ENCODE measurements around the gene FOXN1.

Gene FOXN1

GRCh38 chr17:28480278-28480677 is 25.9 kb upstream of the FOXN1 start:
- Histone ChIP-seq H3K9me2 (replicated peaks; ENCODE audit: low read depth, low read length) (no peaks in the 10 kb centered on the region), H2AFZ (ENCODE audit: low read length) (no peak overlapping the region), H3K4me2 (ENCODE audit: low read depth, low read length, poor library complexity, severe bottlenecking) (no peak overlapping the region), H3K36me3 (ENCODE audit: insufficient read depth, low read length) (no peaks in the 10 kb centered on the region), H3K9me3 (ENCODE audit: insufficient read depth, low read depth, low read length) (no peaks in the 10 kb centered on the region), H3K79me2 (ENCODE audit: insufficient read depth, low read length) (no peaks in the 10 kb centered on the region), H3F3A (ENCODE audit: low read depth) (no peaks in the 10 kb centered on the region), H3K4me1 (ENCODE audit: insufficient read depth, low read length, poor library complexity, severe bottlenecking) (no peaks in the 10 kb centered on the region), H3K27me3 (ENCODE audit: insufficient read depth, low read length, poor library complexity, severe bottlenecking) (no peaks in the 10 kb centered on the region), H4K20me1 (ENCODE audit: insufficient read depth, low read length, poor library complexity, severe bottlenecking) (no peaks in the 10 kb centered on the region), H3K4me3 (ENCODE audit: low read length, poor library complexity, severe bottlenecking) (no peak overlapping the region), H3K9ac (ENCODE audit: low read depth, low read length, poor library complexity, severe bottlenecking) (no peak overlapping the region)
- TF ChIP-seq, protein P1, sequence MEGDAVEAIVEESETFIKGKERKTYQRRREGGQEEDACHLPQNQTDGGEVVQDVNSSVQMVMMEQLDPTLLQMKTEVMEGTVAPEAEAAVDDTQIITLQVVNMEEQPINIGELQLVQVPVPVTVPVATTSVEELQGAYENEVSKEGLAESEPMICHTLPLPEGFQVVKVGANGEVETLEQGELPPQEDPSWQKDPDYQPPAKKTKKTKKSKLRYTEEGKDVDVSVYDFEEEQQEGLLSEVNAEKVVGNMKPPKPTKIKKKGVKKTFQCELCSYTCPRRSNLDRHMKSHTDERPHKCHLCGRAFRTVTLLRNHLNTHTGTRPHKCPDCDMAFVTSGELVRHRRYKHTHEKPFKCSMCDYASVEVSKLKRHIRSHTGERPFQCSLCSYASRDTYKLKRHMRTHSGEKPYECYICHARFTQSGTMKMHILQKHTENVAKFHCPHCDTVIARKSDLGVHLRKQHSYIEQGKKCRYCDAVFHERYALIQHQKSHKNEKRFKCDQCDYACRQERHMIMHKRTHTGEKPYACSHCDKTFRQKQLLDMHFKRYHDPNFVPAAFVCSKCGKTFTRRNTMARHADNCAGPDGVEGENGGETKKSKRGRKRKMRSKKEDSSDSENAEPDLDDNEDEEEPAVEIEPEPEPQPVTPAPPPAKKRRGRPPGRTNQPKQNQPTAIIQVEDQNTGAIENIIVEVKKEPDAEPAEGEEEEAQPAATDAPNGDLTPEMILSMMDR (conservative IDR thresholded peaks at IDR 0.05; ENCODE audit: low read length), result no peak
- no peak for TF ChIP-seq EZH2phosphoT487 (IDR thresholded peaks at IDR 0.05; ENCODE audit: borderline replicate concordance)

- Histone ChIP-seq H3K4me1 (ENCODE audit: insufficient read depth, low read length, poor library complexity, severe bottlenecking) (no peaks in the 10 kb centered on the region), H3K9me2 (replicated peaks; ENCODE audit: low read depth, low read length) (no peaks in the 10 kb centered on the region), H4K20me1 (ENCODE audit: insufficient read depth, low read length, poor library complexity, severe bottlenecking) (no peaks in the 10 kb centered on the region), H3K9ac (ENCODE audit: low read depth, low read length, poor library complexity, severe bottlenecking) (no peak overlapping the region), H3K4me2 (ENCODE audit: low read depth, low read length, poor library complexity, severe bottlenecking) (no peak overlapping the region), H3F3A (ENCODE audit: low read depth) (no peaks in the 10 kb centered on the region), H3K9me3 (ENCODE audit: insufficient read depth, low read depth, low read length) (no peaks in the 10 kb centered on the region), H3K4me3 (ENCODE audit: low read length, poor library complexity, severe bottlenecking) (no peak overlapping the region), H3K36me3 (ENCODE audit: insufficient read depth, low read length) (no peaks in the 10 kb centered on the region), H2AFZ (ENCODE audit: low read length) (no peak overlapping the region), H3K27me3 (ENCODE audit: insufficient read depth, low read length, poor library complexity, severe bottlenecking) (no peaks in the 10 kb centered on the region), H3K79me2 (ENCODE audit: insufficient read depth, low read length) (no peaks in the 10 kb centered on the region)
- no peak for TF ChIP-seq EZH2phosphoT487 (IDR thresholded peaks at IDR 0.05; ENCODE audit: borderline replicate concordance)
- TF ChIP-seq, protein P1 (conservative IDR thresholded peaks at IDR 0.05; ENCODE audit: low read length), result no peak
Measured at GRCh38 chr17:28480799-28481571, 25.2 kb upstream of the FOXN1 start.

- no peaks in the 10 kb centered on the region for H3K27me3 ChIP-seq (ENCODE audit: insufficient read depth, low read length, poor library complexity, severe bottlenecking)
- no peak overlapping the region for H3K4me2 ChIP-seq (ENCODE audit: low read depth, low read length, poor library complexity, severe bottlenecking)
- no peaks in the 10 kb centered on the region for H3F3A ChIP-seq (ENCODE audit: low read depth)
- H3K36me3 ChIP-seq (ENCODE audit: insufficient read depth, low read length), result no peaks in the 10 kb centered on the region
- H3K4me1 ChIP-seq (ENCODE audit: insufficient read depth, low read length, poor library complexity, severe bottlenecking), result no peaks in the 10 kb centered on the region
- no peak overlapping the region for H3K4me3 ChIP-seq (ENCODE audit: low read length, poor library complexity, severe bottlenecking)
- H4K20me1 ChIP-seq (ENCODE audit: insufficient read depth, low read length, poor library complexity, severe bottlenecking), result no peaks in the 10 kb centered on the region
- no peaks in the 10 kb centered on the region for H3K9me3 ChIP-seq (ENCODE audit: insufficient read depth, low read depth, low read length)
- TF ChIP-seq, protein P1 (conservative IDR thresholded peaks at IDR 0.05; ENCODE audit: low read length), result no peak
- no peak for TF ChIP-seq EZH2phosphoT487 (IDR thresholded peaks at IDR 0.05; ENCODE audit: borderline replicate concordance)
- no peak overlapping the region for H2AFZ ChIP-seq (ENCODE audit: low read length)
- no peak overlapping the region for H3K9ac ChIP-seq (ENCODE audit: low read depth, low read length, poor library complexity, severe bottlenecking)
- H3K9me2 ChIP-seq (replicated peaks; ENCODE audit: low read depth, low read length), result no peaks in the 10 kb centered on the region
- no peaks in the 10 kb centered on the region for H3K79me2 ChIP-seq (ENCODE audit: insufficient read depth, low read length)
Measured at GRCh38 chr17:28482551-28483199, 23.5 kb upstream of the FOXN1 start.

All from Loucy (cell line).